HEK293T (cell line): ENCODE results near the gene RAD23B.

ENCODE experiments used
- CTCF ChIA-PET: fragments of 350-600 bp; formaldehyde crosslinking; extraction: SDS; loops from one replicate; lab custom pipeline; 2021; ENCODE audit warnings: antibody characterized with exemption, inconsistent platforms; lab: Yijun Ruan, JAX
- POLR2A ChIA-PET: fragments of 350-600 bp; formaldehyde crosslinking; extraction: SDS; loops from one replicate; lab custom pipeline; 2020; ENCODE audit warnings: antibody characterized with exemption, inconsistent platforms; lab: Yijun Ruan, JAX
- DNase-seq: peaks from one replicate; pipeline ENCODE4 v3.0.0; 2012; ENCODE audit warnings: mixed read lengths; ENCODE audit errors: extremely low spot score
- ARNT ChIP-seq: fragments of 450-650 bp; IDR thresholded peaks from 2 replicates; pipeline ENCODE4 v1.6.1; 2017; ENCODE audit warnings: mild to moderate bottlenecking
- BHLHE40 ChIP-seq: fragments of 450-650 bp; IDR thresholded peaks from 2 replicates; pipeline ENCODE4 v1.6.1; 2016; ENCODE audit warnings: mild to moderate bottlenecking, moderate library complexity, borderline replicate concordance
- CTBP1 ChIP-seq: fragments of 450-650 bp; IDR thresholded peaks from 2 replicates; pipeline ENCODE4 v1.6.1; 2016; ENCODE audit warnings: borderline replicate concordance
- ELF4 ChIP-seq: fragments of 450-650 bp; IDR thresholded peaks from 2 replicates; pipeline ENCODE4 v1.6.1; 2017; ENCODE audit warnings: antibody characterized with exemption
- FOXA1 ChIP-seq: fragments of 450-650 bp; IDR thresholded peaks from 2 replicates; pipeline ENCODE4 v1.6.1; 2016; ENCODE audit warnings: mild to moderate bottlenecking
- FOXK2 ChIP-seq: fragments of 450-650 bp; IDR thresholded peaks from 2 replicates; pipeline ENCODE4 v1.6.1; 2016; ENCODE audit warnings: mild to moderate bottlenecking
- FOXM1 ChIP-seq: fragments of 450-650 bp; IDR thresholded peaks from 2 replicates; pipeline ENCODE4 v1.6.1; 2017; ENCODE audit warnings: mild to moderate bottlenecking, borderline replicate concordance
- HDGF ChIP-seq: fragments of 450-650 bp; IDR thresholded peaks from 2 replicates; pipeline ENCODE4 v1.6.1; 2017; ENCODE audit warnings: antibody characterized with exemption, borderline replicate concordance
- L3MBTL2 ChIP-seq: fragments of 450-650 bp; conservative IDR thresholded peaks from 2 replicates; pipeline ENCODE4 v1.6.1; 2016; ENCODE audit warnings: mild to moderate bottlenecking
- LEF1 ChIP-seq: fragments of 450-650 bp; IDR thresholded peaks from 2 replicates; pipeline ENCODE4 v1.6.1; 2017; ENCODE audit warnings: mild to moderate bottlenecking, borderline replicate concordance
- NFRKB ChIP-seq: fragments of 450-650 bp; IDR thresholded peaks from 2 replicates; pipeline ENCODE4 v1.6.1; 2016; ENCODE audit warnings: mild to moderate bottlenecking, moderate library complexity
- PKNOX1 ChIP-seq: fragments of 450-650 bp; IDR thresholded peaks from 2 replicates; pipeline ENCODE4 v1.6.1; 2016
- SP1 ChIP-seq: fragments of 450-650 bp; IDR thresholded peaks from 2 replicates; pipeline ENCODE4 v1.6.1; 2017
- SUZ12 ChIP-seq: fragments of 450-650 bp; IDR thresholded peaks from 2 replicates; pipeline ENCODE4 v1.6.1; 2016; ENCODE audit warnings: mild to moderate bottlenecking
- TARDBP ChIP-seq: fragments of 450-650 bp; IDR thresholded peaks from 2 replicates; pipeline ENCODE4 v1.6.1; 2016
- ZNF384 ChIP-seq: fragments of 450-650 bp; IDR thresholded peaks from 2 replicates; pipeline ENCODE4 v1.6.1; 2016

The RAD23B gene

GRCh38 chr9:107345327-107345726 is 62.2 kb downstream of the RAD23B start:
- no peak for DNase-seq
- POLR2A ChIA-PET: interaction anchor here (1.4 kb wide), 1 partner anchor 61 kb away, joined by 3 read pairs; no protein-coding TSS in a partner anchor
- CTCF ChIA-PET: no interaction called here
- TF ChIP-seq BHLHE40: no peak

- POLR2A ChIA-PET: no interaction called here
These were observed 65.8 kb downstream of the RAD23B start for GRCh38 chr9:107348836-107349235.

GRCh38 chr9:107350443-107350842 is 67.4 kb downstream of the RAD23B start:
- no peak for DNase-seq
- TF ChIP-seq CTBP1 (no peak), PKNOX1 (no peak), FOXM1 (no peak), TARDBP (no peak), LEF1 (no peak), SUZ12 (no peak), ELF4 (no peak), L3MBTL2 (no peak), BHLHE40 (no peak), ZNF384 (no peak), HDGF (no peak), FOXA1 (no peak), FOXK2 (no peak), SP1 (no peak), ARNT (no peak), NFRKB (no peak)
- CTCF ChIA-PET: interaction anchor here (2.2 kb wide), 1 partner anchor 9 kb away, joined by 6 read pairs; no protein-coding TSS in a partner anchor
- POLR2A ChIA-PET: no interaction called here

More at GRCh38 chr9:107348836-107349235, 65.8 kb downstream of the RAD23B start:
- CTCF ChIA-PET: interaction anchor here (2.2 kb wide), 1 partner anchor 7 kb away, joined by 6 read pairs; no protein-coding TSS in a partner anchor
- TF ChIP-seq CTBP1 (no peak), NFRKB (no peak), ZNF384 (no peak), FOXA1 (no peak), L3MBTL2 (no peak), SP1 (no peak), FOXK2 (no peak)
- DNase-seq: no peak

GRCh38 chr9:107351382-107352045 is 68.4 kb downstream of the RAD23B start:
- CTCF ChIA-PET: no interaction called here
- TF ChIP-seq BHLHE40 (no peak), NFRKB (no peak), FOXA1 (no peak), TARDBP (no peak), SUZ12 (no peak), ELF4 (no peak), PKNOX1 (no peak), SP1 (no peak), ZNF384 (no peak)
- no peak for DNase-seq
- POLR2A ChIA-PET: no interaction called here

GRCh38 chr9:107355394-107355793 is 72.3 kb downstream of the RAD23B start:
- DNase-seq: no peak
- CTCF ChIA-PET: interaction anchor here (0.7 kb wide), 1 partner anchor 14 kb away, joined by 4 read pairs; no protein-coding TSS in a partner anchor
- POLR2A ChIA-PET: no interaction called here
- TF ChIP-seq ELF4 (no peak), FOXM1 (no peak), FOXA1 (no peak), SP1 (no peak), SUZ12 (no peak), TARDBP (no peak), BHLHE40 (no peak), LEF1 (no peak), ARNT (no peak), FOXK2 (no peak)

- TF ChIP-seq SP1 (no peak), BHLHE40 (no peak), SUZ12 (no peak), L3MBTL2 (no peak), PKNOX1 (no peak), ZNF384 (no peak), FOXM1 (no peak), CTBP1 (no peak), NFRKB (no peak), LEF1 (no peak), ARNT (no peak), FOXK2 (no peak), FOXA1 (no peak), ELF4 (no peak), TARDBP (no peak), HDGF (no peak)
- POLR2A ChIA-PET: no interaction called here
- DNase-seq: no peak
- CTCF ChIA-PET: interaction anchor here (0.8 kb wide), 1 partner anchor 17 kb away, joined by 3 read pairs; no protein-coding TSS in a partner anchor
These were observed 75.9 kb downstream of the RAD23B start for GRCh38 chr9:107358986-107359385.
